Colon (tissue), 2 donors: Measurements from ENCODE around the gene TRIM2.

Source experiments
- FAIRE-seq: peaks from 2 replicates; lab custom pipeline; 2012; peaks lifted over from hg19 to GRCh38; lab: Jason Lieb, UNC
- donor health status: control.
- donor health status: control.

The TRIM2 gene

DNA sequence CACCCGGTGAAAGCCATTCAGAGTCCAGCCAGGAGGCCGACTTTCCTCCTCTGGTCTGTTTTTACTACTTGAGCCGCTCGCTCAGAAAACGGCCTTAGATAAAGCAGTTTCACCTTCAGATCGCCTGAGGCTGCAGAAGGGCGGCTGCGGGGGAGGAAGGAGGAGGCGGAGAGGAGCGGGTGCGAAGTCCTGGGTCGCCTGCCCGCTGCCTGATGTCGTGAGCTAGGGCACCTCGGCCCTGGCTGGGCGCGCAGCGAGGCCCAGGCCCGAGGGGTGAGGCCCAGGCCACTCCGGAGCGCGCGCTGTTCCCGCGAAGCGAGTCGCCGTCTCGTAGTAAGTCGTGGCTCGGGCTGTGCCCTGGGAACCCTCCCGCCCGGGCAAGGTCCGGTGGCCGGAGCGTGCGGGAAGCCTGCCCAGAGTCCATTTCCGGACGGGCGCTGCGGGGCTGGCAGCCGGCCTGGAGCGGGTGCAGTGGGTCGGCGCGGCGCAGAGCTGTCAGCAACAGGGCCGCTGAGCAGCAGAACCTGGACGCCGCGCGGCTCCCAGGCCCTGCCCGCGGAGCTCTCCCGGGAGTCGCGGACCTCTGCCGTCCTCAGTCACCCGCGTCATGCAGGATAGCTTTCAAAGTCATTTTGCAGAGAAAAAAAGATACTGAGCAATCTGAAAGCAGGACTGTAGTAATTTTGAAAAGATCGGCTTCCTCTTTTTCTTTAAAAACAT lies 18.6 kb downstream of the TRIM2 start:
- no peak for FAIRE-seq

DNA sequence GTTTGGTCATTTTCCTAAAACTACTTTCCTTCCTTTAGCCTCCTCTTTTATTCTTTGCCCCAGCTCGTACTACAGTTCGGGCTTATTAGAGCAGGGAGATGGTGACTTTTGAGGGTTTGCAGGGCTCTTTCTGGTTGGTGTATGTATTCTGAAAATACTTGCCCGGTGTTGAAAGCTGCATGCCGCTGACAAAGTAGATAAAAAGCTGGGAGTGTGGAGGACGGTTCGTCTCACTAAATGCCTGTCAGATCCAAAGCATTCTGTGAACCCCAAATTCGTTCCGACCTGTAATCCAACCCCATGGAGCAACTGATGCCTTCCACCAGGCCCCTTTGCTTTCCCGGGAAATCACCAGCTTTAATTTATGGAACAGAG lies 19.2 kb downstream of the TRIM2 start:
- FAIRE-seq, result no peak

DNA sequence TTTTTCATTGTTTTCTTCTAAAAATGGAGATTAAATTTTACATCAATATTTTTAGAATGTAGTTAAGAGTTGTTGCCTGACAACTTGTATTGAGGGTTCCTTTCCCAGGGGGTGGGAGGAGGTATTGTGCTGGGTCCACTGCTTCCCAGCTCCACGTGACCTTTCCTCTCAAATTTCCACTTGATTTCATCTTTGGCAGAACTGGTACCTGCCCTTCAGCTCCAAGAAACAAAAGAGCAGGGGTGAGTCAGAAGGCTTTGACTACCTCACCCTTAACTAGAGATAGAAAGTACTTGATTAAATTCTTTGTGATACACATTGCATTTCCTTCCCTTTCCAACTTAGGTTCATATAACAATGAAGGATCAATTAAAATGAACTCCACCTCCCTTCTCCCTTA lies 19.7 kb downstream of the TRIM2 start:
- FAIRE-seq, result no peak

DNA sequence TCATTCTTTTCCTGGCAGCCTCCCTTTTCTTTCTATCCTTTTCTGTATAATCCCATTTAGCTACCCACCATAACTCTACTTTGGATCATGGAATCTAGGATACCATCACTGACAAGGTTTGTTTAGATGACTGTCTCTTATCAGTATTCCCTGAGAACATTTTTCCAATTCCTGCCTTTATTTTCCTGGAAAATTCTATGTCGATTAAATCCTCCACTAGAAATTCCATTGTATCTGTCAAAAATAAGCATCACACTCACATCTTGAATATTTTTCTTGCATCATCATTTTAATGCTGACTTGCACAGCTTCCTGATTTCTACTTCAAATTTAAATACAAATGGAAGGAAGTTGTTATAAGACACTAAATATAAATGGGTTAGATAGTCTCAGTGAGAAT lies 20.2 kb downstream of the TRIM2 start:
- no peak for FAIRE-seq

DNA sequence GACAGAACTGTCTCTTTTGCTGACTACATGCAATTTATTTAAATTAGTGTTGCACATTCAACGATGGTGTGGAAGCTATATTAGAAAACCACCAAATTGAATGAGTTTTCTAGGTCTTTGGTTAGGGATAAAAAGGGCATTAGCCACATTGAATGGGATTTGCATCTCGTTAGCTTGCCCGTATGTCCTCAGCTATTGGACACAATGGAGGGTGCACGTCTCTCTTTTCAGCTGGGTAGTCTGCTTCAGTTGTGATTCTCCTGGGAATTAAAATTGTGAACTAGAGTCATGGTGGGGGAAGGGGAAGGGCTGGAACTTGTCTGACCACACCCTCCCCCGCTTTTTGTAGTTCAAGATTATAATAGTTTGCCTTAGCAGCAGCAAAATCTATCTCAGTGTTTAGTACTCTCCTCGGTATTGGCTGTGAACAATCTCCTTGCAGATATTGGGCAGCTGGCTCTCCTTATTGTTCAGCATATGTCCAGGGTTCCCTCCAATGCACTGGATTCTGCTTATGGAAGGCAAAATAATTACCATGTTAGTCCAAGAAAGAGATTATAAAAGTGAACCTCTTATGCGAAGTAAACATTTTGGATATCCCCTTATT lies 23.3 kb downstream of the TRIM2 start:
- no peak for FAIRE-seq

DNA sequence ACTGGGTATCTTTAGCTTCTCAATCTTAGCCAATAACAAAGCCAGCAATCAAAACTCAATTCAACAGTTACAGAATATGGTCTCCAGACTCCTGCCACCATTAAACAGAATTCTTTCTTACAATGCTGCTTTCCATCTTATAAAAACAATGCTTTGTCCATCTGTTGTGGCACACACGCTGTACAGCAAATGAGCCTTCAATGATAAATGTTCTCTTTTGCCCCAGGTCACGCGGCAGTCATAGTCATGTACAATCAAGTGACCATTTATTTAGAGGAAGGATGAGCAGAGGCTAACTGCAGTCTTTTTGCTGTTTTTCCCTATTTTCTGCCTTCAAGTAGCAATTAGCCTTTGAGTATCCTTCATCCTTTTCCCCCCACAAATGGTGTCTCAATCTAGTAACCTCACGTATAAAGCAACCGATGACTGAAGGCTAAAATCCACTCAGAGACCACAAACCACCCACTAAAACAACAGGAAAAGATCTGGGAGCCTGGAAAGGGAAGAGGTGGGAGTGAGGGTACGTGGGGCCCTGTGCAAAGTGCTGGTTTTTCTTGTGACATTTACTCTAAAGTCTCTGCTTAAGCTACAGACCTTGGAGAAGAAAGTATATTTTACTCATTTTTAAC lies 24.4 kb downstream of the TRIM2 start:
- no peak for FAIRE-seq

DNA sequence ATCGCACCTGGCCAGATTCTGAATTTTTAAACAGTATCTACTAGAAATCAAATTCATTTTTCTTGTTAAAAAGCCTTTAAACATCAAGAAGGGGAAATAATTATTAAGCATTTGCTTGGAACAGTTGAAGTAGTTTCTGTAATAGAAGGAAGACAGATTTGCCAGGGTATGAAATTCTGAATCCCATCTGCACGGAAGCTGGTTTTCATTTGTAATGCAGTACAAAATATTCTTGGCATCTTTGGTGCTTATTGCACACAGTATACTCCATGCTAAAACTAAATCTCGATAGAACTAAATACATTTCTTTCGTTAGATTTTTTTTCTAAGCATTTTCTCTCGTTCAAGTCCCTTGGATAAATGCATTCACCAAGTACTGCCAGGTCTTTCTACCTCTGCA lies 25.3 kb downstream of the TRIM2 start:
- no peak for FAIRE-seq

DNA sequence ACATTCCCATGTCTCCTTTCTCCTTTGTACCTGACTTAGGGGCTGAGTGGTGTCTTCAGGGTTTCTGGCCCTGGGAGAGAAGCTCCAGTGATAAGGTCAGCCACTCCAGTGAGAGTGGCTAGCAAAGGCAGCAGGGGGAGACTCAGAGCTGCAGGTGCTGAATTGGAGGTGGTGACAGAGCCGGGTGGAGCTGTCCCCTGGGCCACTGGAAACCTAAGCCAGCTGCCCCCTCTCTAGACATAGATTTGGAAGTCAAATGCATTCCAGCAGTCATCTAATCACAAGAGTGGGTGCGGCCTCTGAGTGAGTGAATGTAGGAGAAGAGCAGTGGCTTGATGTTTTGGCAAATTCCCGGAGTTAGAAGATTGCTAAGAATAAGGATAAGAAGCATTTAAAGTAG lies 28.5 kb downstream of the TRIM2 start:
- no peak for FAIRE-seq

DNA sequence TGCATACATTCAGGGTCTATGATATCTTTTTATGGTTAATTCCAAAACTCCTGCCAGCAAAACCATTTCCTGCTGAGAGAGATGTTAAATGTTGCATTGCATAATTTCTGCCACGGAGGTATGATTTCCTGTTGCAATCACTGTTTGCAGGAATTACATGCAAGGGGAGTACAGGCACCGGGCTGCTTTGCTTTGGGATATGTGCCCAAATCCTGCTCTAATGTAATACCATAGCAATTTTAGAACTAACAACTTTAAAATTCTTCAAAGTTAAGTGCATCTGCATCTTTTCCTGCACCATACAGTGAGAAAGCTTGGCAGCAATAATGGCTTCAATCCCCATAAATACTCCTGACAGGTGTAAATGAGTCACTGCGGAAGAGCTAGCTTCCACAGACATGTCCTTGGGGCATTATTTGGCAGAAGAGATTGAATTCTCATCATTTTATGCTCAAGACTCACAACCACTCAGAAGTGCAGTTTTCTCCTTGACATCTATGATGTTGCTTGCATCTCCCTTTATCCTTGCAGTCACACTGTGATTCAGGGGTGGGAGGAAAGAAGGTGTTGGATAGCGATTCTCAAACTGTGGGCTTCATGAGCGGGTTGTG lies 29.6 kb downstream of the TRIM2 start:
- FAIRE-seq, result no peak

DNA sequence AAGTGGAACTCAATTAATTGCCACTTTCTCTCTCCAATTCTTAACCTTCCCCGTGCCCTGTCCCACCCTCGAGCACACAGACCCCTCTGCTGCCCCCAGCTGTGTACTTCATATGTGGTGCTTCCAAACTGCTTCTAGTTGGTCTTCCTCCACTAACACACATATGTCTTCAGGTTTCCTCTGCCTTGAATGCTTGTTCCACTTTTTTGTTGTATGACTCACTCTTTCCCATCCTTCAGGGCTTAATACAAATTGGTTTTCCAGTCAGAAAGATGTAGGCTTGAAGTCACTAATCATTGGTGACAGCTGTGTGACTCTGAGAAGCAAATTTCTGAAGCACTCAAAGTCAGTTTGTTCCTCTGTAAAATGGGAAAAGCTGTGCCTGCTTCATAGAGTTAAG lies 30.6 kb downstream of the TRIM2 start:
- FAIRE-seq, result no peak

DNA sequence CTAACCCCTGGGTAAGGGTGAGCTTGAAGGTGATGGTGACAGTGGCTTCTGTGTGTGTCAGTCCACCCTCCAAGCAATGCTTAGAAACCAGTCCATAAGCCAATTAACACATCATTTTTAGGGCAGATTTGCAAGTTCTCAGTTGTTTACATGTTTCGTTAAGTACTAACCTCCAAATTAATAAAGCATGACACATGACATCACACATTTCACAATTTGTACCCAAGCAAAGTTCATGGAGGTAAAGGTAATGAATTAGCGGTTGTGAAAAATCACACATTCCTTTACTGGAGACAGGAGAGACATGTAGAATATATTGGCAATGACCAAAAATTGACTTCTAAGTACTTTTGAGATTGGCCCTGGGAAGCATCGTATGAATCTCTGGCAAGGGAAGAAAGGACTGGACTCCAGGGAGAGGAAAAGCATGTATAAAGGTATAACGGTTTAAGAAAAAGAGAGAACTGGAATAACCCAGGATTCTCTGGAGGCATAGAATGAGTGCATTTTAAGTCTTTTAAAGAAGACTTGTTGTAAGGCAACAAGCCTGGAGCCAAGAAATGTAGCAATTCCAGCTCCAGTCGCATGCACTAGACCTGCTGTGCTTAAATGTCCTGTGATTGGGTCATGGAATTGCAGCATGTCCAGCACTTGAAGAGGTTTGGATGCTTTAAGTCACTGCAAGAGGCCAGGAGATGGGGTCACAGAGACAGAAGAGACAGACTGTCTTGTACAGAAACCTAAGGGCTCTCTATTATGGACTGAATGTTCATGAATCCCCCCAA lies 34.1 kb downstream of the TRIM2 start:
- FAIRE-seq, result no peak

DNA sequence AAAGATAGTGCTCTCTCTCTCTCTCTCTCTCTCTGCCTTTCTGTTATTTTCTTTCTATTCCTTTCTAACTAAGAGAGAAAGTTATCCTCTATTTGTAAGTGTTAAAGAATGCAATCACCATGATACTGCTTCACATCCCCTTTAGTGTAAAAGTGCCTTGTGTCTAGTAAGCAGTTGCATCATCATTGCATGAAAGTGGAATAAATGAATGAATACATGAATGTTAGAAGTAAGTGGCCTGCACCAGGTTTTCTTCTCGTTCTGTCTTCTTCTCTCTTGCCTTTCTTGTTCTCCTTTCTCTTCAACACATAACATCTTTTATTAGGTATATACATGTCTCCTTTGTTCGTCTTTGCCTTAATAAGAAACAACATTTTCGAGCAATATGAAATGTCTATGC lies 35.2 kb downstream of the TRIM2 start:
- FAIRE-seq, result no peak

DNA sequence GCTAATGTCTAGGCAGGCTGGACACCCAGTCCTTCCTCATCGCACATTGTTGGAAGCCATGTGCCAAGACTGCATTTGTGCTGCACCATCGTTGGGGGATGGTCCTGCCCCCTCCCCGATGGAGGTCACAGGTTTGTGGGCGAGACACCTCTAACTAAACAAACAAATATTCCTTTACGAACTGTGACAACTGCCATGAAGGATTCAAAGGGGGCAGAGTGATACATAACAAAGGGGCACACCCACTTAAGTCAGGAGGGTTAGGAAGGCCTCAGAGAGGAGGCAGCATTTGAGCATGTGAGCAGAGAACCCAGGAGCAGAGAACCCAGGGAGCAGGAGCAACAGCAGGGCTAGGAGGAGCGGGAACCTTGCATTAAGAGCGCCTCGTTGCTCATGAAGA lies 37.1 kb downstream of the TRIM2 start:
- FAIRE-seq, result no peak

DNA sequence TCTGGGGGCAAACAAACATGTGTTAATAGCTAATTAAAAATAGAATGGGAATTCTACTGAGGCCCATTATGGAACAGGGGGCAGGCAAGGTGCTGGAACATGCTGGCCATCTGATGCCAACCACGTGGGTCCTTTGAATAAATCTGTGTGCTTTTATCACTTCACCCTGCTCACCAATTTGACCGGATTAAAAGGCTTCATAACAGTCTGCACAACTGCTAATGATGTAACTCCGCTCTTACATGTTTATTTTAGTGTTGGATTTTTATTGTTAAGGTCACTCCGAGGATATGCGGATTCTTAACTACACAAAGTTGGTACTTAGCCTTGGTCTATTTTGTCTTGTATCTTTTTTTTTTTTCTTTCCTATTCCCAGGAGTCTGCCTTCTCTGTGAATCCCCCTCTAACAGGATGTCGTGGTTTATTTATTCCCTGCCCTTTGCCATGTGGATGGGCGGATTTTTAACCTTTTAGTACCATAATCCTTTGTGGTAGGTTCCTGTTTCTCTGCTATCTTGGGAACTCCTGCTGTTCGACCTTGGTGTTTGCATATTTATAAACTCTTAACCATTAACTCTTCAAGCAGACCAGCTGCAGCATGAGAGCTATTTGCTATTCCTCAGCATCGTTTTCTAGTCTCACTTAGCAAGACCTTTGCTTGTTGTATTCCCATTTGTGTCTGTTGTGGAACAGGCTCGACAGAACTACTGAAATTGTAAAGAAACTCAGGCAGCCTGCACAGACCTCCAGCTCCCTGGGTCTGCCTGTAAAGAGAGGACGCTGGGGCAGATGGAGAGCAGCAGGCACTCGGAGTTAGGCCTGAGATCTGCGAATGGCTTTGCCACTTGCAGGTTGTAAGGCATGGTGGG lies 38.0 kb downstream of the TRIM2 start:
- no peak for FAIRE-seq

DNA sequence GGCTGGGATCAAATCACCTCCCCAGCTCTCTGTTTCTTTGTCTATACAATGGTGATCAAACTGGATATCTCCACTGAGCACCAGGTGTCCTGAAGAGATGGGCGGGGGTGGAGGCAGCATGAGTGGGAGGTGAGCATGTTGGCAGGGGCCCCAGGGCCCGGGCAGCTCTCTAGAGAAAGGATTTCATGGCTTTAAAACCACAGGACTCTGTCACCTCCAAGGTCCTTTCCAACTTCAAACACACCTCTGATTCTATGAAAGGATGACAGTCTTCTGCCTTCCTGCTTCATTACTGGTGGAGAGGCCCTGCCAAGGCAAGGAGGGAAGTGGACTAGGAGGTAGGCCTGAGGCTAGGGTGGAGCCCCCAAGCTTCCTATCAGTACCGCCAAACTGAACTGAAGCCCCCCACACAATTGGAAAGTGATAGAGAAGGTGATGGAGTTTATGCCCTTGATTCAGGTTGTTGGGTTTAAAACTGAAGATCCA lies 38.6 kb downstream of the TRIM2 start:
- no peak for FAIRE-seq

DNA sequence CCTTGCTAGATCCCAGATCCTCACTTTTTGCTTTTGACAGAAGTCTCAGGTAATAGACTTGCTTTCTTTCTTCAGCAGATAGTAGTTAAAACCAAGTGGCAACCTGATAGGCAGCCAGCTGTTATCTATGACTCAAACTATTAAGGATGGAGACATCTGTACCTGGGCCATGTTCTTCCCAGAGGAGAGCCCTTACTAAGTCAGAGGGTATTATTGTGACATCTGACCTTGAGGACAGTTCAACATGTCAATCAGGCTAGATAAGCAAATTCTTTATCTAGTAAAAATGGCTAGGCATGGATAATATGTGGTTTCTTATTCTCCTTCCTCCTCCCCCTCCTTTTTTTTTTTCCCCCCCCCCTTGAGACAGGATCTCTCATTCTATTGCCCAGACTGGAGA lies 39.2 kb downstream of the TRIM2 start:
- FAIRE-seq, result no peak

DNA sequence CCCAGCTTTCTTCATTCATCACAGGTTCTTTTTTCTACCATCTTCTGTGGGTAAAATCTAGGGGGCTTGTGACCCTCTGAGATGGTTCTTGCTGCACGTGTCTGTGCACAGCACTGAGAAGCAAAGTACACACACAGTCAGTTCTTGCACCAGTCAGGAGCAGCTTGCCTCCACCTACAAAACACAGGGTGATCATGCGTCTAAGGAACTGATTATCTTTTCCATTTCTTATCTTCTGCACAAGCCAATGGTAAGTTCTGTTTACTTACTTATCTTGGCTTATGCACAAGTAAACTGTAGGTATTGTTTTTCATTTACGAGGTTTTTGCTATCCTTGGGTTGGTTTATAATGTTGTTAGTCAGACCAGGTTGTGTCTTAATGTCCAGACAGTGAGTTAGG lies 40.7 kb downstream of the TRIM2 start:
- no peak for FAIRE-seq

DNA sequence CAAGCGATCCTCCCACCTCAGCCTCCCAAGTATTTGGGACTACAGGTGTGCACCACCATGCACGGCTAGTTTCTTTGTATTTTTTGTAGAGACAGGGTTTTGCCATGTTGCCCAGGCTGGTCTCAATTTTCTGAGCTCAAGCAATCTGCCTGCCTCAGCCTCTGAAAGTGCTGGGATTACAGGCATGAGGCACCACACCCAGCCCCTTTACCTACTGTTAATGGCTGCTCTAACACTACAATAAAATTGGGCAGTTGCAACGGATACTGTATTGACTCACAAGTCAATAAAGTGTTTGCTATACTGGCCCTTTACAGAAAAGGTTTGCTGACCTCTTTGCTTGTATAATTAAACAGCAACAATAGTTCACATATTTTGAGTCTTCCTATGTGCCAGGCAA lies 41.5 kb downstream of the TRIM2 start:
- FAIRE-seq, result no peak

DNA sequence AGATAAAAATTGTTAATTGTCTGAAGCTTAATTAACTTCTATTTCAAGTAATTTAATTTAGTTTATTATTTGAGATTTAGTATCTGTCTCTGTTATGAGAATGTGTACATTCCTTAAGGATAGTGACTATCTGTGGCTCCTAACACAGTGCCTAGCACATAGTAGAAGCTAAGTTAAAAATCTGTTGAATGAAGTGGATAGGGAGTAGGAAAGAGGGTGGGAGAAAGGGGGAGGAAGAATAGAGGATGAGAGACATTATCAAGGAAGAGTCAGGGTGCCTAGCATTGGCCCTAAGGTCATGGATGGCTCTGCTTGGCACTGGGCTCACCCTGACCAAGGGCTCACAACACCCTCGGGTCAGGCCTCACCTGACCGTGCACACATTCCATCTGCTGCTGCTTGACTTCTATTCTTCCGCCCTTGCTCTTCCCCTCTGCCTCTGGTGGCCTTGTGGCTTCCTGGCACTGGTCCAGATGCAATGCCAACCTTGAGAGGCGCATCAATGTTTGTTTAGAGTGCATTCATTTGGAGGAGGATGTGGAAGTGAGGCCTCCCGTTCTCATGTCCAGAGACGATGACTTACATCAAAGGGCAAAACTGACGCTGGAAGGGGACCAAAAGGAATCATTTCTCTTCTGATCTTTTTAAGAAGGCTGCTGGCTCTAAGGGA lies 42.3 kb downstream of the TRIM2 start:
- no peak for FAIRE-seq

DNA sequence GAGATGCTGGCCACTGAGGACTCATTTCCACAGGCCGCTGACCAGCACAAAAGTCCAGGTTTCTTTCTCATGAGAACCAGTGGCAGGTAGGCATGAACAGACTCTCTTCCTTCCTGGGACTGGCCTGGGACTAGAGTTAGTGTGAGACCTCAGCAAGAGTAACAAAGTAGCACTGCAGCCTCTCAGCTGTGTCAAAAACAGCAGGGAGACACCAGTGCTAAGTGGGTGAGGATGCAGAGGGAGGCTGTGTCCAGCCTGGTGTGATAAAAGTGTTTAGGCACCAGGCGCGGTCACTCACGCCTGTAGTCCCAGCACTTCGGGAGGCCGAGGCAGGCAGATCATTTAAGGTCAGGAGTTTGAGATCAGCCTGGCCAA lies 42.9 kb downstream of the TRIM2 start:
- no peak for FAIRE-seq

DNA sequence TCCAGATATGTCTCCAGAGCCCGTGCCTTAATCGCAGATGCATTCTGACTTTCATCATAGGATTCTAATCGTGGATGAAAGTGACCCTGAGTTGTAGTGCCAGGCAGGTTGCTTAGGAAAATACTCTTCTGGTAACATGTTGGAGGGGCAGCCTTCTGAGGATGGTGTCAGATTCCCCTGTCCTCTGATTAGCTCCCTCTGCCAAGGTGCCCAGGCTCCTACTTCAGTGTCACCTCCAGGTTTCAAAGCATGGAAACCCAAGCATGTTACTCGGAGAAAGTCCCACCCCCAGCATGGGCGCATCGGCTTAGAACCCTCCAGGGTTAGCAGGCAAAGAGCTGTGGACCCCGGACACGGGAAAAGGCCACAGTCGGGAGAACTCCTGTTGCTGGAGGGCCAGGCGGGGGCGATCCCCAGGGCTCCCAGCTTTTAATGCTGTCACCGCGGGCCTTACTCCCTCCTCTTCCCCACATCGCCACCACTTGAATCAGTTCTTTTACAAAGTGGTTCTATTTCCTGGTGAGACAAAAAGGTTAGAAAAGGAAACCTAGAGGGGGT lies 44.5 kb downstream of the TRIM2 start:
- FAIRE-seq, result no peak
